Measurements from ENCODE around the gene GNA12. TPM values are rescaled to one million over a fixed set of nuclear protein-coding genes. Genes with fewer than 3 reads are reported as not detected.

The GNA12 gene
- total and polyA plus RNA-seq, 9 of the 15 experiments (the other 6 are each of a cell fraction or from before 2014, with no cell fraction given) = 0.65 to 32.7 (median 9.6) TPM

DNA sequence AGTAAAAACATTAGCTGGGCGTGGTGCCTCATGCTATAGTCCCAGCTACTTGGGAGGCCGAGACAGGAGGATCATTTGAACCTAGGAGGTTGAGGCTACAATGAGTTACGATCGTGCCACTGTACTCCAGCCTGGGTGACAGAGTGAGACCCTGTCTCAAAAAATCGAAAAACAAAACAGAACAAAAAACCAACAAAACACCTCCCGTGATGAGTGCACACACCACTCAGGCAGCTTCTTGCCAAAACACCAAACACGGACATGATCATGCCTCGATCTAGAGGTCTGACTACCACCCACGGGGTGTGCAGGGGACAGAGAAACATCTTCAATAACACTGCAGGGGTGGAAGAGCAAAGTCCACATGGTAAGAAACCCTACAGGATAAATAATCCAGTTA is 111.7 kb downstream of the GNA12 start:
- peak overlapping the region in 1 of 2 experiments; percentile 78; a peak in 3 of 4 replicates for H3K9ac ChIP-seq (ENCODE audit: insufficient read depth in 1 of 2, low read depth in 2 of 2, low read length in 2 of 2)
- peak overlapping the region; percentile 92 for H3K27ac ChIP-seq (ENCODE audit: extremely low read depth, low read depth, low read length)
- CTCF ChIA-PET (ENCODE audit: low intra/inter-chr PET ratio) = no interaction called here
- H3K9me1 ChIP-seq (ENCODE audit: control insufficient read depth, insufficient read depth, low read length) = no peaks in the 10 kb centered on the region
- H3K4me3 ChIP-seq = no peak overlapping the region
- intact Hi-C loops (cut with micrococcal nuclease) = no loop called here
- no peaks in the 10 kb centered on the region for H4K20me1 ChIP-seq (replicated peaks; ENCODE audit: control insufficient read depth, insufficient read depth, low read length)
- H3K79me2 ChIP-seq (ENCODE audit: control insufficient read depth, insufficient read depth, low read length) = peaks cover 11% of the 10 kb centered on the region; the same call in 2 of the 3 replicates
- H3K36me3 ChIP-seq (ENCODE audit: control insufficient read depth, insufficient read depth, low read length) = peaks cover 20% of the 10 kb centered on the region; the same call in 1 of the 3 replicates
- DNase-seq (ENCODE audit: extremely low read depth in 1 of 4, low spot score in 3 of 4) = no peak
- TF ChIP-seq SRSF3 (IDR thresholded peaks at IDR 0.05; ENCODE audit: insufficient read depth, low read length) (no peak), TBP (optimal IDR thresholded peaks at IDR 0.05; ENCODE audit: low read depth, low read length) (no peak), ZNF551 (CRISPR knock-in tag; IDR thresholded peaks at IDR 0.05) (no peak), SIN3A (IDR thresholded peaks at IDR 0.05; ENCODE audit: borderline replicate concordance in 2 of 2, control insufficient read depth in 1 of 2, low read depth in 2 of 2, low read length in 2 of 2) (no peak), ELF4 (CRISPR knock-in tag; IDR thresholded peaks at IDR 0.05) (no peak), CHAMP1 (IDR thresholded peaks at IDR 0.05) (no peak), BCOR (IDR thresholded peaks at IDR 0.05) (0 out of 2 replicates have a peak, but pooled peaks have one; percentile 54), STAT5A (IDR thresholded peaks at IDR 0.05; ENCODE audit: borderline replicate concordance, low read length) (no peak), EGR1 (conservative IDR thresholded peaks at IDR 0.05) (peak; percentile 49), IFI16 (CRISPR knock-in tag; IDR thresholded peaks at IDR 0.05) (no peak), ZNF347 (CRISPR knock-in tag; IDR thresholded peaks at IDR 0.05; ENCODE audit: low read depth) (no peak), CBX2 (IDR thresholded peaks at IDR 0.05; ENCODE audit: insufficient read depth, low read length, poor library complexity, severe bottlenecking) (no peak), TARDBP (IDR thresholded peaks at IDR 0.05) (no peak), NFATC3 (IDR thresholded peaks at IDR 0.05) (no peak), MYBL2 (IDR thresholded peaks at IDR 0.05; ENCODE audit: low read depth) (no peak), MYBL2 (CRISPR knock-in tag; IDR thresholded peaks at IDR 0.05; ENCODE audit: borderline replicate concordance) (no peak)
- TF ChIP-seq, protein P1, sequence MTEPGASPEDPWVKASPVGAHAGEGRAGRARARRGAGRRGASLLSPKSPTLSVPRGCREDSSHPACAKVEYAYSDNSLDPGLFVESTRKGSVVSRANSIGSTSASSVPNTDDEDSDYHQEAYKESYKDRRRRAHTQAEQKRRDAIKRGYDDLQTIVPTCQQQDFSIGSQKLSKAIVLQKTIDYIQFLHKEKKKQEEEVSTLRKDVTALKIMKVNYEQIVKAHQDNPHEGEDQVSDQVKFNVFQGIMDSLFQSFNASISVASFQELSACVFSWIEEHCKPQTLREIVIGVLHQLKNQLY (CRISPR knock-in tag; conservative IDR thresholded peaks at IDR 0.05) = no peak
- no peaks in the 10 kb centered on the region for H3K27me3 ChIP-seq (ENCODE audit: control insufficient read depth in 2 of 2, insufficient read depth in 2 of 2, low read length in 2 of 2)
- no TSS peak for BruUV-seq (replicated peaks)
- POLR2A ChIA-PET = interaction anchor here (1.7 kb wide), 1 partner anchor 16 kb away, joined by 6 read pairs; no protein-coding TSS in a partner anchor
- WGBS (ENCODE audit: insufficient coverage, low coverage, missing lambda C conversion rate) = 70% methylated on average over 9 of the region's 9 CpGs
- peak; percentile 7; the same call in 2 of the 3 replicates for ATAC-seq
- in situ Hi-C loops (cut with MboI) = no loop called here
- H3K4me2 ChIP-seq (ENCODE audit: insufficient read depth, low read length) = peak overlapping the region; percentile 77
- H3K9me3 ChIP-seq (replicated peaks; ENCODE audit: control insufficient read depth, insufficient read depth, low read depth, low read length) = no peaks in the 10 kb centered on the region
- H2AFZ ChIP-seq (ENCODE audit: low read depth, low read length) = peak overlapping the region; percentile 93
- H3K4me1 ChIP-seq (replicated peaks in 1 of 2; ENCODE audit: control insufficient read depth in 2 of 2, insufficient read depth in 2 of 2, low read length in 2 of 2) = peaks cover 36 to 53% of the 10 kb centered on the region in 2 experiments
- peak; percentile 71 for FAIRE-seq

All from K562 (cell line).